Activated naive CD4-positive, alpha-beta T cell treated with anti-CD3 and anti-CD28 coated beads, Interleukin-2, amount 50 U/mL, for 72 hours (primary cell): ENCODE data around the gene GRAP2. TPM values are rescaled to one million over a fixed set of nuclear protein-coding genes. Genes with fewer than 3 reads are reported as not detected.
"Not testable (repeated sequence)": the region's sequence is repeated elsewhere in the genome, so short reads cannot be mapped to it uniquely, and the experiment has no call there.

Source experiments
- ATAC-seq, 2 donors: fragments of 150-1000 bp; cut with Tn5 transposase; 2 replicates each; pipeline ENCODE4 v1.10.0; 2021; ENCODE audit warnings: mild to moderate bottlenecking in 2 of 2, moderate library complexity in 2 of 2
- DNase-seq, 2 donors: peaks; one replicate each; pipeline ENCODE4 v3.0.0; 2021 to 2022; ENCODE audit warnings: low spot score in 2 of 2
- H3K27ac Mint-ChIP-seq, 2 donors: one replicate each; pipeline ENCODE4 v1.8.0; 2022; ENCODE audit warnings: mild to moderate bottlenecking in 2 of 2, mixed read lengths in 2 of 2
- H3K36me3 Mint-ChIP-seq, 2 donors: one replicate each; pipeline ENCODE4 v1.8.0; 2022; ENCODE audit warnings: mixed read lengths in 2 of 2
- H3K9me3 Mint-ChIP-seq, 2 donors: one replicate each; pipeline ENCODE4 v1.8.0; 2022; ENCODE audit warnings: mixed read lengths in 2 of 2
- total RNA-seq, 2 donors: library from RNA; stranded (reverse); gene quantifications; one replicate each; pipeline ENCODE4 v1.2.3, GENCODE V29; 2022

GRAP2 gene
- total RNA-seq, result 10 to 100 TPM; 42.4 to 54.6 TPM

DNA sequence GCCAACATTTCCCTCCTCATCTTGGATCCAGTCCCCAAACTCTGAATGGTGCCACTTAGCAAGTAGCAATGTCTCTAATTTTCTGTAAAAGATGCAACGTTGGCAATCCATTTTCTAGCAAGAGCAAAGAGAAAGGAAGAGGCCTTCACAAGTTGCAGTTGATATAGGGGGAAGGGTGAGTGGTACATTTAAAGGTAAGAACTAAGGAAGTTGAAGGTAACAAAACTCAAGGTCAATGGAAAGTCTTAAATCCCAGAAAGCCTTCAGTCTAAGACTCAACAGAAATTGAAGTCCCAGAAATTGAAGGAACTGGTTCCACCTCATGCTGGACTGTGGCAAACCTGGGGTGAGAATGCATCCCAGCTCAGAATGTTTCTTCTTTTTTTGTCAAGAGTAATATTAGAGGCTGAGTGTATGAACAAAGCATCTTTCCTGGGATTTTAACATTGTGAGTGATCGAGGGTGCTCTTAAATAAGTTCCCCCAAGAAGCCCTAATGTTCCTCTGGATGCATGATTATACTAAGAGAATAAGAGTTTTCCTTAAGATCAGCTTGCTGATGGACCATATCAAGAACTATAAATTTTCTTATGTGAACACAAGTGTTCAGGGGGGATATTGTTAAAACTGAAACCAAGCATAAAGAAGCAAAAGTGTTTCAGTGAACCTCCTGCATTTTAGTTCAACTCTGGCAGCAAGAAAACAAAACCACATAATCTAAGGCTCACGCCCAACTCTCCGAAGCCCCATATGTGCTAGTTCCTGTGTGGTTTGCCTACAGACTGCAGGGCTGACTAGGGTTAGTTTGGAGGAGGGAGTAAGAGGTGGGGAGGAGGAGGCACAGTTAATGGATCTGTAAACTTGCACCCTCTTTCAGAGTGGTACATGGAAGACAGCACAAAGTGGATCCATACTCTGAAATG is at the start of gene GRAP2:
Gene GRAP2, plus strand, starts transcription at position 779 of the 922 bp plus-strand sequence. CDS start 46,023 bp downstream, outside the sequence.
- Mint-ChIP-seq H3K36me3 (peaks cover 6 to 26% of the 10 kb centered on the region in 2 donors), H3K9me3 (no peaks in the 10 kb centered on the region), H3K27ac (peak within 1 kb of the TSS; percentile 95 to 98)
- DNase-seq (peak in 1 of 2 donors; percentile 66), ATAC-seq (peak; percentile 91 to 92)

DNA sequence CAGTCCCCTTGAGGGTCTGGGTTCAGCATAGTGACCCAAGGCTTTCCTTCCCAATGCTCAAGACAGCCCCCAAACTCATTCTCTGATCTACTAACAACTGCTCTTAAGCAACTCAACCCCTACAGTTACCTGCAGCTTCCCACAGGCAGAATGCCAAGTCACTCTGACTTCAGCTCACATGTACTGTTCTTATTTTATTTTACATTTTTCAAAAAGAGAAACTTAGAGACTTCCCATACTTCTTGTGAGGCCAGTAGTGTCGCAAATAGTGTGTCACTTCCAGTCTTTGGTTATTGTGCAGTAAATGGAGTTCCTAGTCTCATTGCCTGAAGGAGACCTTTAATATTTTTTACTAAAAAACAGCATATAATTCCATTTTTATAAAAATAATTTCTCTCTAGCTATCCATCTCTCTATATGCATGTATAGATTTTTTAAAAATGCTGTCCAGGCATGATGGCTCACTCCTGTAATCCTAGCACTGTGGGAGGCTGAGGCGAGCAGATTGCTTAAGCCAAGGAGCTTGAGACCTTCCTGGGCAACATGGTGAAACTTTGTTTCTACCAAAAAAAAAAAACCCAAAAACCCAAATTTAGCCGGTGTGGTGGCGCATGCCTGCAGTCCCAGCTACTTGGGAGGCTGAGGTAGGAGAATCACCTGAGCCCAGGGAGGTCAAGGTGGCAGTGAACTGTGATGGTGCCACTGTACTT is 49.1 kb upstream of the GRAP2 start:
- Mint-ChIP-seq H3K27ac (peak overlapping the region in 1 of 2 donors; percentile 37), H3K36me3 (no peaks in the 10 kb centered on the region), H3K9me3 (no peaks in the 10 kb centered on the region)
- DNase-seq (no peak), ATAC-seq (no peak)

- no peaks in the 10 kb centered on the region for H3K36me3 Mint-ChIP-seq
- no peaks in the 10 kb centered on the region for H3K9me3 Mint-ChIP-seq
- DNase-seq (no peak), ATAC-seq (no peak)
- no peak overlapping the region for H3K27ac Mint-ChIP-seq
Measured at GRCh38 chr22:39852799-39853198, 48.1 kb upstream of the GRAP2 start.

- H3K27ac Mint-ChIP-seq, result no peak overlapping the region
- no peaks in the 10 kb centered on the region for H3K36me3 Mint-ChIP-seq
- no peak for ATAC-seq
- H3K9me3 Mint-ChIP-seq, result no peaks in the 10 kb centered on the region
- no peak for DNase-seq
Measured at GRCh38 chr22:39856588-39856987, 44.3 kb upstream of the GRAP2 start.

DNA sequence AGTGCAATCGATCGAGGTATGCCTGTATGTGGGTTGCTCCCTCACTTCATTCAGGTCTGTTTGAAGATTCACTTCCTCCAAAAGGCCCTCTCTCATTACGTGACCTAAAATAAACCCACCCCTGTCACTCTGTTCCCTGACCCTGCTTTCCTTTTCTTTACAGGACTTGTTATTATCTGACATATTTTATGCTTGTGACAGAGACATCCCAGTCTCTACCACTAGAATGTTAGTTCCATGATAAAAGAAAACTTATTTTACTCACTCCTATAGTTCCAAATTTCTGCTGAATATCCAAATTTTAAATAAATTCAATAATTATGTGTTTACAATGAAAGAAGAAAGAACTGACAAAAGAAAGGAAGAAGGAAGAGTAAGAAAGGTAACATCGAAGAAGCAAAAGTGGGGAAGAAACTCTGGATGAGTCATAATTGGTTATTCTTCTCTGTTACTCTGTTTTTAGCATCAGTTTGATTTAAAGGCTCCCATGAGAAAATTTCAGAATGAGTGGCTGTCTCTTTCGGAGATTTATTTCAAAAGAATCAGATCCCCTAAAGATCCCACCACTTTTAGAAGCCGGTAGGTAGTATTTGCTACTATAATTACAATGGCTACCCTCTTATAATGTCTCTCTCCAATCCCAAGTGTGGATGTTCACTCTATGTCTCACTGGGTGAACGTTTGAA is 40.8 kb upstream of the GRAP2 start:
- ATAC-seq (peak; percentile 82 to 85), DNase-seq (no peak)
- H3K27ac Mint-ChIP-seq, result peak overlapping the region in 1 of 2 donors; percentile 63
- no peaks in the 10 kb centered on the region for H3K36me3 Mint-ChIP-seq
- no peaks in the 10 kb centered on the region for H3K9me3 Mint-ChIP-seq

DNA sequence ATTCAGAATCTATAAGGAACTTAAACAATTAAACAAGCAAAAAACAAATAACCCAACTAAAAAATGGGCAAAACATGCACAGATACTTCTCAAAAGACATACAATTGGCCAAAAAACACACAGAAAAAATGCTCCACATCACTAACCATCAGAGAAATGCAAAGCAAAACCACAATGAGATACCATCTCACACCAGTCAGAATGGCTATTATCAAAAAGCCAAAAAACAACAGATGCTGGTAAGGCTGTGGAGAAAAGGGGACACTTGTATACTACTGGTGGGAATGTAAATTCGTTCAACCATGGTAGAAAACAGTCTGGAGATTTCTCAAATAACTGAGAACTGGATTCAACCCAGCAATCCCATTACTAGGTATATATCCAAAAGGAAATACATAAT is 32.1 kb upstream of the GRAP2 start:
- no peak for DNase-seq
- peaks cover 0 to 7% of the 10 kb centered on the region in 2 donors for H3K36me3 Mint-ChIP-seq
- H3K27ac Mint-ChIP-seq, result no peak overlapping the region
- H3K9me3 Mint-ChIP-seq, result peaks cover 0 to 2% of the 10 kb centered on the region in 2 donors
- no peak for ATAC-seq

GRCh38 chr22:39869797-39870196 is 31.1 kb upstream of the GRAP2 start:
- not testable (repeated sequence) for H3K36me3 Mint-ChIP-seq, ATAC-seq, H3K27ac Mint-ChIP-seq, DNase-seq, H3K9me3 Mint-ChIP-seq

DNA sequence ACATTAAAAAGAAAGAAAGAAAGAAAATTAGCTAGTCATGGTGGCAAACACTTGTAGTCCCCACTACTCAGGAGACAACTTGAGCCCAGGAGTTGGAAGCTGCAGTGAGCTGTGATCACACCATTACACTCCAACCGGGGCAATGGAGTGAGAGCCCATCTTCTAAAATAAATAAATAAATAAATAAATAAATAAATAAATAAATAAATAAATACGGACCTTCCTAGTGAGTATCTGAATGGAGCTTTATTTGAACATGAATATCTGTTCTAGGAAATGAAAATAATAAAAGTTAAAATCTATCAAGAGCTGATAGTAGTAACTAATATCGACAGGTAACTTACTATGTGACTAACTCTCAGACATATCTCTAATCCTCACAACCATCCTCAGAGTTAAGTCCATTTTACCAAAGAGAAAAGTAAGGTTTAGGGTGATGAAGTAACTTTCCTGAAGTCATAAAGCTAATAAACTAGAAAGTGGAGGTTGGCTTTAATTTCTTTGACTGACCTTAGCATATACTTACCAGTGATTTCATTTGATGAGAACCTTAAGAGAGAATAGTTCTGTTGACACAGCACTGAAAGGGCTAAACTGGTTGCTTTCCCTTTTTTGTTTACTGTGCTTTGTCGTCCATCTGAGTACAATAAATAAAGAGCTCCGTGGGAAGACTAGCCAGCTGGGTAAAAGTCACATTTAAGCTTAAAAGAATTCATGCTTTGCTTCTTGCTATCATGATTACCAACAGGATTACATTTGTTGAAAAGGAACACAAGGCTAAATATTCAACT is 29.7 kb upstream of the GRAP2 start:
- Mint-ChIP-seq H3K36me3 (peaks cover 0 to 7% of the 10 kb centered on the region in 2 donors), H3K9me3 (peaks cover 0 to 4% of the 10 kb centered on the region in 2 donors), H3K27ac (no peak overlapping the region)
- ATAC-seq, result no peak
- DNase-seq, result no peak

DNA sequence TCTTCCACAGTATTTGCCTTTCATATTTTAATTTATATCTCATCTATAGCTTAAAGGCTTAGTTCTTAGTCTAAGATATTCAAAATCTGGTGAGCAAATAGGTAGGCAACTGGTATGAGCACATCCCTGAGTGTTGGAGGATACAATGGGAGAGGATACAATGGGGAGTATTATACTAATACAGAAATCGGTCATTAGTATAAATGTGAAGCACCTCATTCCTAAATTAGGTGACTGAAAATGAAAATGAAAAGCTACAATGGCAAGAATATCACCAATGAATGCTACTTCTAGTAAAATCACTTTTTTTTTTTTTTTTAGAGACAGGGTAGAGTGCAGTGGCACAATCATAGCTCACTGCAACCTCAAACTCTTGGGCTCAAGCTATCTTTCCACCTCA is 28.3 kb upstream of the GRAP2 start:
- H3K27ac Mint-ChIP-seq, result no peak overlapping the region
- DNase-seq (no peak), ATAC-seq (no peak)
- peaks cover 0 to 4% of the 10 kb centered on the region in 2 donors for H3K9me3 Mint-ChIP-seq
- H3K36me3 Mint-ChIP-seq, result peaks cover 0 to 7% of the 10 kb centered on the region in 2 donors

GRCh38 chr22:39873965-39874364 is 26.9 kb upstream of the GRAP2 start:
- peaks cover 0 to 3% of the 10 kb centered on the region in 2 donors for H3K36me3 Mint-ChIP-seq
- H3K9me3 Mint-ChIP-seq, result peaks cover 0 to 4% of the 10 kb centered on the region in 2 donors
- no peak overlapping the region for H3K27ac Mint-ChIP-seq
- ATAC-seq (peak in 1 of 2 donors; percentile 59), DNase-seq (no peak)

- not testable (repeated sequence) for H3K36me3 Mint-ChIP-seq, ATAC-seq, H3K9me3 Mint-ChIP-seq, H3K27ac Mint-ChIP-seq, DNase-seq
Measured at GRCh38 chr22:39875176-39875885, 25.6 kb upstream of the GRAP2 start.

- Mint-ChIP-seq H3K27ac (peak overlapping the region in 1 of 2 donors; percentile 14), H3K9me3 (peaks cover 0 to 4% of the 10 kb centered on the region in 2 donors), H3K36me3 (no peaks in the 10 kb centered on the region)
- ATAC-seq, result no peak
- no peak for DNase-seq
Measured at GRCh38 chr22:39877079-39877845, 23.6 kb upstream of the GRAP2 start.

DNA sequence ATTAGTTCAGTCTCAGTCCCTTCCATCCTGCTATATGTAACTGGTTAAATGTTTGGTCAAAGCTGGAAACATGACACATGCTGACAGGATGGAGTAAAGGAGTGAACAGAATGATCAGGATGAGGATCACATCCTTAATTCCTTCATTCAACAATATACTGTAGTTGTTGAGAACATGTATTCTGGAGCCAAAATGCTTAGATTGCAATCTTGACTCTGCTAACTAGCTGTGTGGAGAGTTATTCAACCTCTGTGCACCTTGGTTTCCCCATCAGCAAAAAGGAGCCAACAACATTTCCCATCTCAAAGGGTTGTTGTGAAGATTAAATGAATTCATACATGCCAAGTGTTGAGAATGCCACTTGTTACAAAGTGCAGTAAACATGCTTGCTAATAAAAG is 20.2 kb upstream of the GRAP2 start:
- Mint-ChIP-seq H3K36me3 (no peaks in the 10 kb centered on the region), H3K9me3 (no peaks in the 10 kb centered on the region), H3K27ac (no peak overlapping the region)
- no peak for ATAC-seq
- no peak for DNase-seq

GRCh38 chr22:39883057-39883456 is 17.8 kb upstream of the GRAP2 start:
- H3K9me3 Mint-ChIP-seq, result no peaks in the 10 kb centered on the region
- H3K27ac Mint-ChIP-seq, result no peak overlapping the region
- no peak for DNase-seq
- ATAC-seq, result no peak
- no peaks in the 10 kb centered on the region for H3K36me3 Mint-ChIP-seq

DNA sequence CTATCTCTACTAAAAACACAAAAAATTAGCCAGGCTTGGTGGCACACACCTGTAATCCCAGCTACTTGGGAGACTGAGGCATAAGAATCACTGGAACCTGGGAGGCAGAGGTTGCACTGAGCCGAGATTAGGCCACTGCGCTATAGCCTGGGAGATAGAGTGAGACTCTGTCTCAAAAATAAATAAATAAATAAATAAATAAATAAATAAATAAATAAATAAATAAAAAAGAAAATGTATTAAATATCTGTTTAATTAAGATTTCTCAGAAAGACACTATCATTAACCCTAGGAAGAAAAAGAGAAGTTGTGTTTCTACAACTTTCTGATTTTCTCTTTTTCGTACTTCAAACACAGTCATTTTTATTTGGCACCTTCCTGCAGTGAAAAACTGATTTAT is 11.0 kb upstream of the GRAP2 start:
- not testable (repeated sequence) for ATAC-seq, H3K9me3 Mint-ChIP-seq

More for the DNA sequence above, 11.0 kb upstream of the GRAP2 start:
- not testable (repeated sequence) for DNase-seq, H3K36me3 Mint-ChIP-seq, H3K27ac Mint-ChIP-seq
